Ovary (tissue), 9 donors: ENCODE measurements around the gene AIM2. TPM values are rescaled to one million over a fixed set of nuclear protein-coding genes. Genes with fewer than 3 reads are reported as not detected.

Experiments used
- DNase-seq, 5 donors: peaks; one replicate each; pipeline ENCODE4 v3.0.0-alpha.2; 2019 to 2020
- H3K27ac ChIP-seq, 2 donors: fragments of 200-600 bp; one replicate each; pipeline versions ENCODE4 v1.5.1 to v1.8.0; 2019 to 2022
- H3K27me3 ChIP-seq: fragments of 200-600 bp; one replicate; pipeline ENCODE4 v1.8.0; 2022
- H3K36me3 ChIP-seq: fragments of 200-600 bp; sonication (generic); one replicate; pipeline ENCODE4 v1.5.1; 2019
- H3K4me1 ChIP-seq: one replicate; pipeline ENCODE4 v1.8.1; 2013; ENCODE audit warnings: mild to moderate bottlenecking, moderate library complexity; ENCODE audit not compliant: insufficient read depth
- H3K4me3 ChIP-seq: fragments of 200-600 bp; sonication (generic); one replicate; pipeline ENCODE4 v1.5.1; 2017
- H3K9me3 ChIP-seq, 2 donors: fragments of 200-600 bp in 1 of 2; sonication (generic) in 1 of 2; one replicate each; pipeline versions ENCODE4 v1.5.1 to v1.8.1; 2013 to 2019; ENCODE audit warnings: mild to moderate bottlenecking in 1 of 2, moderate library complexity in 1 of 2
- CTCF ChIP-seq, 3 donors: fragments of 450-650 bp in 2 of 3; fragments of 200-600 bp in 1 of 3; IDR thresholded peaks; one replicate each; pipeline versions ENCODE4 v1.5.1 to v1.8.0; 2016 to 2022; ENCODE audit warnings: antibody characterized with exemption in 3 of 3, mild to moderate bottlenecking in 1 of 3
- EP300 ChIP-seq: sonication (generic); formaldehyde crosslinking; IDR thresholded peaks from one replicate; pipeline ENCODE4 v1.6.1; 2017; ENCODE audit warnings: antibody characterized with exemption
- POLR2A ChIP-seq: fragments of 450-650 bp; IDR thresholded peaks from one replicate; pipeline ENCODE4 v1.6.1; 2017; ENCODE audit warnings: antibody characterized with exemption, mild to moderate bottlenecking, moderate library complexity
- WGBS, 3 donors: extraction: QIAGEN DNeasy Blood & Tissue Kit in 1 of 3; methylation state at CpG; one replicate each; pipeline versions ENCODE4 v1.1.5 to v1.1.7; 2013 to 2017; 5-methylcytosine and 5-hydroxymethylcytosine counted together
- intact Hi-C, 4 donors: fragments of 100-400 bp; cut with DNase I; formaldehyde crosslinking; loops; one replicate each; pipeline versions ENCODE4 v1.11.0 to v1.15.1; 2022 to 2023
- polyA plus RNA-seq, 2 donors: library from polyadenylated mRNA; stranded (reverse); fragments of 200-250 nt in 1 of 2; fragments of 350-450 nt in 1 of 2; fragmentation: Illumina TruSeq in 1 of 2; extraction: RNeasy Lipid Tissue Mini Kit (QIAGEN cat#74804) in 1 of 2; gene quantifications; one replicate each; pipeline ENCODE4 v1.2.3, GENCODE V29; 2013 to 2014
- total RNA-seq, 7 donors: library from RNA; depleted of rRNA in 2 of 7; stranded (reverse); fragments of >200 nt in 2 of 7; fragmentation: NEBNext Ultra II Directional in 3 of 7; extraction: Animal tissue kit (Norgen Biotek cat#: 25700) in 3 of 7; gene quantifications; one replicate each; pipeline versions ENCODE4 v1.1.0 to v1.2.4, GENCODE V29; 2016 to 2023
- donor health status: DM: no; HTN: no; CAD: no; lungs with moderate emphysema.
- donor health status: DM: no; HTN: no; CAD: no.
- donor health status: Bipolar disorder and iron deficiency.
- donor health status: DM: yes; HTN: yes; CAD: no.
- donor health status: DM: no; HTN: no; CAD: no.
- donor health status: DM: yes; HTN: yes; CAD: no.

AIM2 gene
- total and polyA plus RNA-seq, 9 donors = 0.20 to 0.95 (median 0.44) TPM; not detected in 5

DNA sequence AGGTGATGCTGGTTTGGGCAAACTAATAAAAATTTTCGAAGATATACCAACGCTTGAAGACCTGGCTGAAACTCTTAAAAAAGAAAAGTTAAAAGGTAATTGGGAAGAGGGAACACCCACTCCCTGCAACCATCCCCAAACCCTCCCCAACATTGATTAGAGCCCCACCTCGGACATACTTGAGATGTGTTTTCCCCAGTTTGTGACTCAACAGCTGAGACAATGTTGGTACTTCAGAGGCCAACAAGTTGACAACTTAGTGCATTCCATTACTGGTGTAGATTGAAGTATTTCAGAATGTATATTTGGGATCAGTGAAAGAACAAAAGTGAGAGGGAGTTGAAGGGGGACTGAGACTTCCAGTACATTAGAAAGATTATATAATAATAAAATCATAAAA is 61.7 kb downstream of the AIM2 start:
- no peak for DNase-seq
- Histone ChIP-seq H3K27me3 (no peaks in the 10 kb centered on the region), H3K27ac (no peak overlapping the region), H3K9me3 (no peaks in the 10 kb centered on the region), H3K36me3 (no peaks in the 10 kb centered on the region), H3K4me1 (peaks cover 11% of the 10 kb centered on the region), H3K4me3 (no peak overlapping the region)
- intact Hi-C loops = no loop called here
- TF ChIP-seq POLR2A (no peak), EP300 (no peak), CTCF (IDR thresholded peaks at IDR 0.05) (no peak)
- 86 to 92% (median 88%) methylated on average over 3 of the region's 3 CpGs for WGBS, 3 donors

- Histone ChIP-seq H3K4me1 (peaks cover 13% of the 10 kb centered on the region), H3K27ac (no peak overlapping the region), H3K9me3 (no peaks in the 10 kb centered on the region), H3K27me3 (no peaks in the 10 kb centered on the region), H3K36me3 (no peaks in the 10 kb centered on the region), H3K4me3 (no peak overlapping the region)
- DNase-seq = no peak
- intact Hi-C loops = no loop called here
- WGBS, 3 donors = 93 to 95% (median 94%) methylated on average over 3 of the region's 3 CpGs
- TF ChIP-seq POLR2A = no peak
- no peak for TF ChIP-seq CTCF (IDR thresholded peaks at IDR 0.05)
- no peak for TF ChIP-seq EP300
Observed at GRCh38 chr1:159014003-159014571, 62.5 kb downstream of the AIM2 start.

DNA sequence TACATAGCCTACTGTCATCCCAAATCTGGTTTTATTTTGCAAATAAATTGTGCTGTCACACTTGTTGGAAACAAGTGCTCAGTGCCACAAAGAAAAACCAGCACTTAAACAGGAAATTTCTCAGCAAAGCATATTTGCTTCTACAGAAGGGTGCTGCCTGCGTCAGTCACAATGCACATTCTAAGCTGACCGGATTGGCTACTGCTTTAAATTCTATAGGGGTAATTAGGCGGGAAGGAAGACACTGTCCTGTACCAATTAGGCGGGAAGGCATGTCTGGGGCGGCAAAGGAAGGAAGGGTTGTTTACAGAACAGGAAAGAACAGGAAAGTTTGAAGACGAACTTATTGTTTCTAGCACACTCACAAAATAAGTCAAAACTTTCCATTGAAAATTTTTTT is 64.1 kb downstream of the AIM2 start:
- H3K27me3 ChIP-seq = no peaks in the 10 kb centered on the region
- DNase-seq = no peak
- no peaks in the 10 kb centered on the region for H3K36me3 ChIP-seq
- H3K4me1 ChIP-seq = peaks cover 15% of the 10 kb centered on the region
- H3K9me3 ChIP-seq = no peaks in the 10 kb centered on the region
- TF ChIP-seq EP300 (no peak), CTCF (IDR thresholded peaks at IDR 0.05) (no peak), POLR2A (no peak)
- WGBS, 3 donors = 22 to 41% (median 38%) methylated on average over 6 of the region's 6 CpGs
- intact Hi-C loops = no loop called here
- peak overlapping the region; percentile 10 for H3K4me3 ChIP-seq
- H3K27ac ChIP-seq = no peak overlapping the region

Other genes with a start within 250 kb of the AIM2 start
- gene MNDA, start 245.4 kb downstream of the AIM2 start, total RNA-seq = 10 to 100 TPM in 1 of 7 donors, 1 to 10 TPM in 5, under 1 TPM in 1; 0.71 to 26.5 (median 2.8) TPM
- gene MNDA, start 245.4 kb downstream of the AIM2 start, polyA plus RNA-seq = 1 to 10 TPM; 1.7 to 8.7 TPM
- gene PYHIN1, start 145.2 kb downstream of the AIM2 start, total RNA-seq = 1 to 10 TPM in 2 of 7 donors, under 1 TPM in 4, not detected in 1; 0.28 to 1.8 (median 0.50) TPM
- gene PYHIN1, start 145.2 kb downstream of the AIM2 start, polyA plus RNA-seq = 1 to 10 TPM in 1 of 2 donors, under 1 TPM in 1; 0.16 to 1.9 TPM
- 100 to 1,000 TPM in 2 of 7 donors, 10 to 100 TPM in 5; 73.1 to 124 (median 87.2) TPM for gene IFI16, start 66.9 kb downstream of the AIM2 start, total RNA-seq
- 100 to 1,000 TPM; 121 to 184 TPM for gene IFI16, start 66.9 kb downstream of the AIM2 start, polyA plus RNA-seq
- gene CADM3, start 94.8 kb upstream of the AIM2 start, total RNA-seq = 1 to 10 TPM in 3 of 7 donors, under 1 TPM in 2, not detected in 2; 0.17 to 2.7 (median 1.5) TPM
- gene CADM3, start 94.8 kb upstream of the AIM2 start, polyA plus RNA-seq = 10 to 100 TPM in 1 of 2 donors, under 1 TPM in 1; 0.75 to 13.8 TPM
- gene ACKR1, start 128.1 kb upstream of the AIM2 start, total RNA-seq = 10 to 100 TPM in 6 of 7 donors, 1 to 10 TPM in 1; 5.6 to 43.0 (median 20.7) TPM
- 10 to 100 TPM; 36.2 to 41.9 TPM for gene ACKR1, start 128.1 kb upstream of the AIM2 start, polyA plus RNA-seq
- under 1 TPM in 4 of 7 donors, not detected in 3; 0.20 to 0.76 (median 0.51) TPM for gene FCER1A, start 225.6 kb upstream of the AIM2 start, total RNA-seq
- gene FCER1A, start 225.6 kb upstream of the AIM2 start, polyA plus RNA-seq = 1 to 10 TPM in 1 of 2 donors, under 1 TPM in 1; 0.92 to 9.9 TPM